LNCAP (cell line): ENCODE results near the gene TBL1XR1.

Experiments used
- CTCF ChIP-seq: fragments of 450-650 bp; IDR thresholded peaks from 2 replicates; pipeline ENCODE4 v1.5.1; 2017; ENCODE audit warnings: mild to moderate bottlenecking

The TBL1XR1 gene

GRCh38 chr3:177182352-177182751, 14.9 kb downstream of the TBL1XR1 start:
- no peak for TF ChIP-seq CTCF

- no peak for TF ChIP-seq CTCF
Measured at GRCh38 chr3:177181418-177181817, 15.9 kb downstream of the TBL1XR1 start.

GRCh38 chr3:177180506-177180905, 16.8 kb downstream of the TBL1XR1 start:
- no peak for TF ChIP-seq CTCF

GRCh38 chr3:177179281-177180067, 17.8 kb downstream of the TBL1XR1 start:
- TF ChIP-seq CTCF, result no peak

GRCh38 chr3:177177749-177178221, 19.5 kb downstream of the TBL1XR1 start:
- no peak for TF ChIP-seq CTCF

GRCh38 chr3:177174607-177175170, 22.6 kb downstream of the TBL1XR1 start:
- TF ChIP-seq CTCF, result no peak

GRCh38 chr3:177169936-177170722, 27.2 kb downstream of the TBL1XR1 start:
- TF ChIP-seq CTCF, result no peak
